GM04504 (cell line): ENCODE measurements around the gene AP3B2.
"Not testable (repeated sequence)": the region's sequence is repeated elsewhere in the genome, so short reads cannot be mapped to it uniquely, and the experiment has no call there.

ENCODE experiments used
- DNase-seq: peaks from one replicate; pipeline ENCODE4 v3.0.0-alpha.2; 2012; ENCODE audit warnings: low read depth

Gene AP3B2

DNA sequence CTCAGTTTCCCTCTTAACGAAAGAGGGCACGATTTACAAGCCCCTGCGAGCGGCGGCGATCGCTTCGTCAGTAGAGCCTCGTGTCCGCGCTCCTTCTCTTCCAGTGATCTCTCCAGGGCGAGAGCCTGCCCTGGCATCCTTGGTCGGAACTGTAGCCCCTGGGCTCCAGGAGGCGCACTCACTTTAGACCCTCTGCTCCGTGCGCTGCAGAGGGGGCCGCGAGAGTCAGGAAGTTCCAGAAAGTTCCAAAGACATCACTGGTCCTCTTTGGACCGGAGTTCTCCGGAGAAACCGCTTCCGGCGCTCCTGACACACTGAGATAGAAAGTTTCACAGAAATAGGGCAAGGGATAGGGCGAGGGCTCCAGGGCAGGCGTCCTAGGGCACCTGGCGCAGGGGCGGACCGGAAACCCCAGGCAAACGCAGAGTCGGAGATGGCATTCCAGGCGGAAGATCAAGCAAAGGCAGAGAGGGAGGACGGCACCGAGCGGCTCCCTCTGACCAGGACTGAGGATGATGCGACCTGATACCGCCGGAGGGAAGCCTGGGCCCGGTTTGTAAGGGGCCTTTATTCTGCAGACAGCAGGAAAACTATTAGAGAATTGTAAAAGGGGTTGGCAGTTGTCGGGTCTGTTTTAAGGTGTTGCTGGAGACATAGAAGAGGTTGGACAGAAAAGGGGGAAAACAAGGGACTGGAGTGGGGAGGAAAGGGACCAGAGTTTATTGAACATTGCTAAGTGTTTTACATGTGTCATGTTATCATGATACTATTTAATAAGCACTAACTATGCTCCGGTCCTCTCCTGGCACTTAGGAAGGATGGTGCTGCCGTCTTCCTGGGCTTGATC lies 61.2 kb downstream of the AP3B2 start:
- no peak for DNase-seq

DNA sequence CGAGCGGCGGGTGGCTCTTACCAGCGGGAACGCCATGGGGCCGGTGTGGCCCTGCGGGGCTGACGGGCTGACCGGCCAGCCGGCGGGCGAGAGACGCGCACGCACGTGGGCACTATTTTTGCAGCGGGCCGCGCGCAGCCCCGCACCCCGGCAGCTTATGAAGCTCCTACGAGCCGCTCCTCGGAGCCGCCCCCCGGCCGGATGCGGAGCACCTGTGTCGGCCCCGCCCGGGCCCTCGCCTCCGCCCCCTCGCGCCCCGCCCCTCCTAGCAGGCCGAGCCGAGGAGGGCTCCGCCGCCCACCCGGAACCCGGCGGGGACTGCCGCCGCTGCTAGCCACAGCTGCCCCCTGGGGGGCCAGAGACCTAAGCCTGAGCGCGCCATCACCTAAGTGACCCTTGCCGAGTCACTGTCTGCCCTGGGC lies 61.8 kb downstream of the AP3B2 start:
- no peak for DNase-seq

DNA sequence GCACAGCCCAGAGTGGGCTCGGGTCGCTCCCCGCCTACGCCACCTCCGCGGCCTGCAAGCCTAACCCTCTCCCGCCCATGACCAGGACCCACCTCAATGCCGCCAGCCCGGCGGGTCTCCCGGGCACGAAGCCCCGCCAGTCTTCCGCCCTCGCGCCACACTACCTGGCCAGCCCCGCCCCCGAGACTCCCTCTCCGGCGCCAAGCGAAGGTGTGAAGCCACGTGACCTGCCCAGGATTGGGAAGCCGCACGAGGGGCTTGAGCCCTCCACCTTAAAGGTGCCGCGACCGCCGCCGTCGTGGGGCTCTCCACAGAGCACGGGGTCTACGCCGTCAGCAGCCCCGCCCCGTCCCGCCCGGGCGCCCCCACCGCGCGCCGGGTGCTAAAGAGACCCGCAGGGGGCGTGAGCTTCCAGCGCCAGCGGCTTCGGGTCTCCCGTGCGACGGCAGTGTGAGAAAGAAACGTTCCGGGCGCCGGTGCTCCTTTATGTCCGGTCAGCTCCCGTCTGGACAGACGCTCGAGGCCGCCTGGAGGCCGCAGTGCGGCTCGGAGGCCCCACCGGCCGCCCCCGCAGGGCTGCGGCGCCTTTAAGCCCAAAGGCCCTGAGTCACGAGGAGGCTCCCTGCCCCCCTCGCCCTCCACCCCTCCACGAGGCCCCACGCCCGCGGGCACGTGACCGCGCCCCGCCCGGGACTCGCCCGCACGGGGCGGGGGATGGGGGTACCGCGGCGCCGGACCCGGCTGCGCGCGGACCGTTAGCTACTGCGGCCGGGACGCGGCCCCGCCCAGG lies 62.4 kb downstream of the AP3B2 start, which contains the start of gene CPEB1:
Gene CPEB1, minus strand, starts transcription at position 319 of the 790 bp plus-strand sequence. CDS start 18,904 bp downstream, outside the sequence.
- no peak for DNase-seq

DNA sequence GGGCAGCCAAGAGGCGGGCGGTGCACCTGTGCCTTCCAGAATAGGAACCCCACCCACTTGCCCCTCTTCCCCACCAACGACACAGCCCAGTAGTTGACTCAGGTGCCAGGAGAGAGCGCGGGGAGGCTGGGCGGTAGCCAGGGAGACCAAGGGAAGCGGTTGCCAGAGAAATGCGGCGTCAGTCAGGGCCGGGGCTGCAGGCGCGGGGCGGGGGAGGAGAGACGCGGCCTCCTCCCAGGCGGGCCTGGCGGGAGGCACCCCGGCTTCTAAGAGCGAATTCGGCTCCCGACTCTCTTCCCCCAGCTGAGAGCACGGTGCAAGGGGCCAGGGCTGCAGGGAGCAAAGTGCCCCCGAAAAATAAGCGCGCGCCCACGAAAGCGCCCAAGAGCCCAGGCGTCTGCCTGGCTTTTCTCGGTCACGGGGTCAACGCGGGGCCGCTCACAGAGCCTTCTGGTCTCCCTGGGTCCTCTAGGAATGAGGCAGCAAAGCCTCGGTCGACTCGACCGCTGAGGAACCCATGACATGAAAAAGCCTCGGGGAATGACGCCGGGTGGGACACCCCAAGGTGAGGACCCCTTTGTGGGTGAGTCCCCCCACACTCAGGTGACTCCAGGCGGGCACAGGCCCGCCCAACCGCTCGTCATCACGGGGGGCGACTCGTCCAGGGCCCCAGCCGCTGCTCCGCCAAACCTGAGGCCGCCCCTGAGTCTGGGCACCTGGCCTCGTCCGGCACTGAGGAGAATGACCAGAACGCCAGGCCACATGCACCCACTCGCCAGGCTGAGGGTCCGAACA lies 63.2 kb downstream of the AP3B2 start:
- no peak for DNase-seq

DNA sequence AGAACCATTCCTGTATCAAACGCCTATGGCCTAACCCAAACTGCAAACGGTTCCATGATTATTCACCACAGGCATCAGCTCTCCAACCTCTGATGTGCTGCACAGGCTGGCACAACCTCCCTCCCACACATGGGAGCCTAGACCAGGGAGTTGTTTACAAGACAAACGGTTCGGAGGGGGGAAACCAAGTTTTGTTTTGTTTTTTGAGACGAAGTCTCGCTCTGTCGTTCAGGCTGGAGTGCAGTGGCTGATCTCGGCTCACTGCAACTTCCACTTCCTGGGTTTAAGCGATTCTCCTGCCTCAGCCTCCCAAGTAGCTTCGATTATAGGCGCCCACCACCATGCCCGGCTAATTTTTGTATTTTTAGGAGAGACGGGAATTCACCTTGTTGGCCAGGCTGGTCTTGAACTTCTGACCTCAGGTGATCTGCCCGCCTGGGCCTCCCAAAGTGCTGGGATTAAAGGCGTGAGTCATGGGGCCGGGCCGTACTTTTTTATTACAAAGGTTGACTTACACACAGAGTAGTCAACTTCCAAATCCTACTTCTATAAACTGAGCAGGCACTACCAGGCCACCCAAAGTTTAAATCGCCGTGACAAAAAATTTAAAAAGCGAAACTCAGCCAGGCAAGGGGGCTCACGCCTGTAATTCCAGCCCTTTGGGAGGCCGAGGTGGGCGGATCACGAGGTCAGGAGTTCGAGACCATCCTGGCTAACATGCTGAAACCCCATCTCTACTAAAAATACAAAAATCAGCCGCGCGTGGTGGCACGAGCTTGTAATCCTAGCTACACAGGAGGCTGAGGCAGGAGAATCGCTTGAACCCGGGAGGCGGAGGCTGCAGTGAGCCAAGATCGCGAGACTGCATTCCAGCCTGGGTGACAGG lies 64.5 kb downstream of the AP3B2 start:
- not testable (repeated sequence) for DNase-seq

DNA sequence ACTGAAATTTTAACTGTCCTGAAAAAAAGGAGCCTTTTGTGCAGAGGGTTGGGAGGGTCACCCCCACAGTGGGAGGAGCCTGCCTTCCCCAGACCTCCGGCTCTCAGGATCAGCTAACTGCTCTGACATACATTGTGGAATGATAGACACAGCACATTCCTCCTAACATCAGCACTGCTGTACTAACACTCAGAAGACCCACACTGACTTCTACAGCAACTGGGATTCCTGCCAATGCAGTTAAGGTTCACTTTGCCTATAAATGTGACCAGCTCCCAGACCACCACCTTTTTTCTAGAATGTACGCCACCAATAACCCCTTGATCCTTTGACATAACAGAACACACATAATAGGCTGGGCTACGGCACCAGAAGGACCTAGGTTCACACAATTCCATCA lies 65.7 kb downstream of the AP3B2 start:
- DNase-seq: no peak

DNA sequence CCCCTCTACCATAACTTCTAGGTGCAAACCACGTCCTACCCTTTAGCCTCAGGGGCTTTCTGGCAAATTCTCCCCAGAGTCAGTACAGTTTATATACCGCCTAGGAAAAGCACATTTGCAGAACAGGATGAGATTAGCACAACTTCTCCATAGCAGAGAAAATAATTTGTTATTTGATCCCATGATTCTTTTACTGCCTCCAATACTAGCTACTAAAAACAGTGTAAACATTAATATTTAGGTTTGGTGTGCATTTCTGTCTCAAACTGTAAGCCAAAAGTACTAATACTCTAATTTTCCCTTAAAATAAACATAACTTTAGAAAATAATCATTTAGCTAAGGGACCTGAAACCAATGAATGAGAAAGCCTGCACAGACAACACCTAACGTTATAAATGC lies 67.0 kb downstream of the AP3B2 start:
- DNase-seq: no peak

DNA sequence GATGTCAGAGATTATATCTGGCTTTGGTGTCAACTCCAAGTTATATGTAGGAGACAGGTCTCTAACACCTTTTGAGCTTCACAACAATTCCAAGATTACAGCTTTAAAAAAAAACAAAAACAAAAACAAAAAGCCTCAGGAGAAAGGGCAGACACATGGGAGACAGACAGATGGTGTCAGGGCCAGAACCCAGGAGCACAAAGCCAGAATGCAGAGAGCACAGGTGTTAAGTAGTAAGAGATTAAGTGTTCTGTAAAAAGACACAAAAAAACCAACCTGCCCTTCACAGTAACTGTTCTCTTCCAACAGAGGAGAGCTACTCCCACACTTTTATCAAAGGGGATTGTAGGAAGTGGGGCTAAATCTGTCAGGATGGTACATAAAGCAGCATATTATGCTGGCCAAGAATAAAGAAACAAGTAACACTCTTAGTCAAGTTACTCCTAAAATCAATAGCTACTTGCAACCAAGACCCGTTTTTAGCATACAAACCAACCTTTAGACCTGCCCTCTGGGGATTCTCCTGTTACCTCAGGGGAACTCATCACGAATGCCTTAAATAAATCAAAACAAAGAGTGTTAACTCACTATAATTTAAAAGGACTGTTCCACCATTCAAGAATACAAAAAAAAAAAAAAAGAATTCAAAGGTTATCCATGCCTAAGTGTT lies 68.4 kb downstream of the AP3B2 start:
- DNase-seq: no peak

DNA sequence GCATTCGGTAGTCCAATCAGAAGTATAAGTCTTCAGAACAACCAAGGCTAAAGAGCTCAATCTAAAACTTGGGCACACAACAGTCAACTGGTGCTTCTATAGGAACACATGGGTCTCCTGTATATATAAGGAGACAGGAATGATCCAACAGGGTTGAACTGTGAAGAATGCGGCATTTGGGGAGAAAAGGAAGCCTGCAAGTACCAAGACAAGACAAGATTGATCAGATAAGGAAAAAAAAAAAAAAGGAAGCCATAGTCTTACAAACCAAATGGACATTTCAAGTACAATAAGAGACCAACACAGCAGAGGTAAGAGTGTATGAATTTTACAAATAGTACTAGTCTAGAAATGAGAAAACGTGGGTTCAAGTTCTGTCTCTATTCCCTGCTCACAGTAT lies 69.0 kb downstream of the AP3B2 start:
- no peak for DNase-seq

DNA sequence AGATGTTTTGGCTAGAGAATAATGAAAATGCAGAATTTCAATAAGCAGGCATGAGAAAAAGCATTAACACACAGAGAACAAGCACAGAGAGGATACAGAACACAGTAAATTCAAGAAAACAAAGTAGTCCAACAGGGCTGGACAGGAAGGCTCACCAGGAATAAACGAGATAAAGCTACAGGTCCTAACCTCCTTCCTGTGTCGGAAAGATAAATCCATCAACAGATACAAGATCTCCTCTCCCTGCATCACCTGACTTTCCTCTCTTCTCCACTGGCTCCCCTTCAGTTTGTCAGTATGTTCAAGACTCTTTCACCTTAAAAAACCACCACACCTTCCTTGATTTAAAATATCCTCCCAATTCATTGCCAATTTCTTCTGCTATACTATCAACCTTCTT lies 73.9 kb downstream of the AP3B2 start:
- DNase-seq: no peak

DNA sequence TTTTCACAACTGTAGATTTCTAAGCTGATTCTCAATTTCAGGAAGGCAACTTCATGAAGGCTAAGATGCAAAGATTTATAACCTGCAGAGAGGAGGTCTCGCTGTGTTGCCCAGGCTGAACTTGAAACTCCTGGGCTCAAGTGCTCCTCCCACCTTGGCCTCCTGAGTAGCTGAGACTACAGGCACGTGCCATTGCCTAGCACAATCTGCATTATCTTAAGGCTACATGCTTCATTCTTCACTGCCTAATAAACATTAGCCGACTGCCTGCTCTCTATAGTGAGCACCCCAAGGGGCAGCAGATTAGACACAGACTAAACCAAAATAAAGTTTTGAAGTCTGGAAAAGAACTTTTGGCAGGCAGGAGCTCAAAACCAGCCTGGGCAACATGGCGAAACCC lies 79.6 kb downstream of the AP3B2 start:
- no peak for DNase-seq

DNA sequence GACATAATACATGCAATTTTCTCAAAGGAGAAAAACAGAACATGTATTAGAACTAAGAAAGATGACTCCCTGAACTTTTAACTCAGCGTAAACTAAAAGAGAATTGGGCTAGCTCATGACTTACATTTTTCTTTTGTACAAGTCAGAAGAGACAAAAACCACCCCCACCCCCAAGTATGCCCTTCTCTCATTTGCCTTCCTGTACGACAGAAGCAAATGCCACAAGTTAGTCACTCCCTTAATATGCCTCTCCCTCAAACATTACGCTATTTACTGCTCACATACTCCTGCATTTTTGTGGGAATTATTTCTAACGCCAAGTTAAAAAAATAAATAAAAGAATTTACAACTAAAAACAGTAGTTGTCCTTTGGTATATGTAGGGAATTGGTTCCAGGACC lies 84.5 kb downstream of the AP3B2 start:
- DNase-seq: no peak

DNA sequence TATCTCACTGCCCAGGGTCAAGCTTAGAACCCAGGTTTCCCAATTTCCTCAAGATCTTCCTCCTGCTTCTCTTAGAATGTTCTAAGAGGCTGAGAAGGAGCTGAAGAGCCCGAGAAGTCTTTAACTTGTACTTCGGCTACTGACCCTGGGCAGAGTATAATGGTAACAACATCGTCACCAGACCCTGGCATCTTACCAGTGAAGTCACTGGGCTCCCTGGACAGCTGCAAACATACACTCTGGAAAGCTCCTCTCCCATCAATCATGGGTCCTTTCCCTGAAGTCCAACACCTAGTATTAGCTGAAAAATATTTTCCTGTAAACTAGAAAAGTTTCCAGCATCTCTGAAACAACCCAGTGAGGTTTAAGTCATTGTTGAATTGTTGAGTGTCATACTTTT lies 85.2 kb downstream of the AP3B2 start:
- DNase-seq: no peak

DNA sequence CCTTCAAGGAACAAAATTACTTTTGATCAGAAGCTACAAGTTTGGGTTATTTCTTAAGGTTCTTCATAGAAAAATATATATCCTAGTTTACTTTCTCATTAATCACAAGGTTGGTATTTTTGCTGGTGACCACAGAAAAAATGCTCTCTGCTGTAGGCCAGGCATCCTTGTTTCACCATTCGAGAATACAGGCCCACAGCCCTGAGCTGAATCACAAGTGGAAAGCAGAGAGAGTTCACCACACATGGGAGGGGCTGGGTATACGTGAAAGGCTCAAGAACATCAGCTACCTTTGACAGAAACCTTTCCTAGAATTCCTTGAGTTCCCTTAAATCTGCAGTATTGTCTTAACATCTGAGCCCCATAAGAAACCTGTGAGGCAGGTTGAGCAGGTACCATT lies 85.7 kb downstream of the AP3B2 start:
- no peak for DNase-seq

DNA sequence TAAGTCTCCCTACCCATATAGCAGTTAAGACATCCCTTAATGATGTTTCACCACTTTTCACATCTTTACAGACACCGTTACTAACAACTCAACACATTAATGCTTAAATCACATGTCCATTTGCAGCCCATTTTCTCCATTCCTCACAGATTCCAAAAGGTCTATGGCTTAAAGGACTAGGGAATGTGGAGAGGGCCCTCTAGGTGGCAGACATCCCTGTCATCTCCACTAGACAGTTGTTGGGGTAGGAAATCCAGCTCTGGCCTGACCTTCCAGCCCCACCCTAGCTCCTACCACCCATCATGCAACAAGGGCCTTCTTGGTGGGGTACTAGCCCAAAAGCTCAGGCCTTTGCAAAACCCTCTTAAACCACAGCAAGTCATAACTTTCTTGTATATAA lies 87.7 kb downstream of the AP3B2 start:
- DNase-seq: no peak

DNA sequence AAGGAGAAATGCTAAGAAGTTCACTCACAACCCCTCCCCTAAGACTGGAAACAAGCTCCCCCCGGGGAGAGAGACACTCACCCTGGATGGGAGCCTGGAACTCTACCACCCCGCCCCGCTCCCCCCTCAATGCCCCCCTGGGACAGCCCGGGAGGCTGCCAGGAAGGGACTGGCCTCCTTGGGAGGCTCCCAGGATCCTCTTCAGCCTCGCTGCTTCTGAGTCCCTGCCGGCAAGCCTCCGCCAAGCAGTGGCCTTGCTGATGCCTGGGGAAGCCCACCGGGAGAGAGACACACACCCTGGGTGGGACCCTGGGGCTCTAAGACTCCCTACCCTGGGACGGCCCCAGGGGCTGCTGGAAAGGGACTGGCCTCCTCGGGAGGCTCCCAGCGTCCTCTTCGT lies 95.9 kb downstream of the AP3B2 start:
- DNase-seq: no peak

DNA sequence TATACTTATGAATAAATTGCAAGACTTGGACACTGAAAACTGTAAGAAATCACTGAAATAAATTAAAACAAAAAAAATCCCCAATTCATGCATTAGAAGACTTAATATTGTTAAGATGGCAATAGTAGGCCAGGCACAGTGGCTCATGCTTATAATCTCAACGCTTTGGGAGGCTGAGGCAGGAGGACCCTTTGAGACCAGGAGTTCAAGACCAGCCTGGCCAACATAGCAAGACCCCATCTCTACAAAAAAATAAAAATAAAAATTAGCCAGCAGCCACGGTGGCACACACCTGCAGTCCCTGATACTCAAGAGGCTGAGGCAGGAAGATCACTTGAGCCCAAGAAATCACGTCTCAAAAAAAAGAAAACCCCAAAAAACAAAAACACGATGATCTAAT lies 98.3 kb downstream of the AP3B2 start:
- DNase-seq: no peak
